DOHH2 (cell line): Measurements from ENCODE around the gene IL36G.

Experiments
- CTCF ChIP-seq: fragments of 200-600 bp; sonication (generic); IDR thresholded peaks from one replicate; pipeline ENCODE4 v1.5.1; 2014; ENCODE audit warnings: antibody characterized with exemption, mild to moderate bottlenecking, low read depth, low read length; ENCODE audit not compliant: poor library complexity, severe bottlenecking
- EZH2phosphoT487 ChIP-seq: fragments of 200-600 bp; sonication (generic); IDR thresholded peaks from 2 replicates; pipeline ENCODE4 v1.6.1; 2017; ENCODE audit warnings: borderline replicate concordance, mild to moderate bottlenecking, antibody characterized with exemption, low read length, moderate library complexity, mixed read lengths

- no peak for TF ChIP-seq CTCF
- TF ChIP-seq EZH2phosphoT487: no peak
Observed at GRCh38 chr2:113027691-113028090, 49.9 kb downstream of the IL36G start.
